Measurements from ENCODE around the gene MYO5B. TPM values are rescaled to one million over a fixed set of nuclear protein-coding genes. Genes with fewer than 3 reads are reported as not detected.

The MYO5B gene
- total and polyA plus RNA-seq, 10 of the 15 experiments (the other 5 are each of a cell fraction or from before 2014, with no cell fraction given): 2.5 to 4.5 (median 3.3) TPM

- BruUV-seq (replicated peaks): no TSS peak
- WGBS (ENCODE audit: insufficient coverage, insufficient replicate concordance, low lambda C conversion rate, missing lambda C conversion rate): 31% methylated on average over 9 of the region's 9 CpGs
- Histone ChIP-seq H3K36me3 (ENCODE audit: control insufficient read depth in 2 of 2, insufficient read depth in 2 of 2, low read length in 1 of 2) (no peaks in the 10 kb centered on the region), H3K4me3 (no peak overlapping the region), H3K27me3 (replicated peaks in 1 of 2; ENCODE audit: control insufficient read depth in 2 of 2, insufficient read depth in 2 of 2, low read length in 1 of 2) (no peaks in the 10 kb centered on the region), H3K9me3 (replicated peaks; ENCODE audit: control insufficient read depth, insufficient read depth, low read length) (no peaks in the 10 kb centered on the region), H3K9ac (ENCODE audit: control insufficient read depth, insufficient read depth, low read length) (no peak overlapping the region), H3K27ac (ENCODE audit: control insufficient read depth, insufficient read depth) (no peak overlapping the region), H4K20me1 (ENCODE audit: control insufficient read depth, insufficient read depth) (no peaks in the 10 kb centered on the region), H3K4me2 (ENCODE audit: control insufficient read depth, insufficient read depth) (no peak overlapping the region), H2AFZ (ENCODE audit: control insufficient read depth, low read depth, low read length) (no peak overlapping the region), H3K4me1 (ENCODE audit: control insufficient read depth, insufficient read depth, low read length) (no peaks in the 10 kb centered on the region), H3K79me2 (ENCODE audit: control insufficient read depth, insufficient read depth, low read length) (no peaks in the 10 kb centered on the region)
- no peak for ATAC-seq
- RAD21 ChIA-PET (ENCODE audit: unreplicated experiment): no interaction called here
- intact Hi-C loops (cut with micrococcal nuclease; ENCODE audit: unreplicated experiment) (no loop called here), in situ Hi-C loops (cut with MboI) (no loop called here)
- SMC1A ChIA-PET (ENCODE audit: uncharacterized antibody, unreplicated experiment): interaction anchor here (0.7 kb wide), 2 partner anchors 115 to 317 kb away, joined by 3 read pairs; no protein-coding TSS in a partner anchor
- no peak for FAIRE-seq
- no peak for DNase-seq (ENCODE audit: low read depth, low spot score)
- CTCF ChIA-PET: no interaction called here
- POLR2A ChIA-PET: interaction anchor here (1.2 kb wide), 1 partner anchor 104 kb away, joined by 4 read pairs; no protein-coding TSS in a partner anchor
- TF ChIP-seq NFYA (IDR thresholded peaks at IDR 0.05; ENCODE audit: borderline replicate concordance, low read depth, low read length): no peak
- TF ChIP-seq TARDBP (IDR thresholded peaks at IDR 0.05; ENCODE audit: borderline replicate concordance): no peak
- no peak for TF ChIP-seq POLR2A (IDR thresholded peaks at IDR 0.05; ENCODE audit: low read depth, low read length)
- no peak for TF ChIP-seq IRF4 (IDR thresholded peaks at IDR 0.05; ENCODE audit: low read depth, low read length)
- TF ChIP-seq IKZF1 (conservative IDR thresholded peaks at IDR 0.05): no peak
- TF ChIP-seq SUPT20H (IDR thresholded peaks at IDR 0.05; ENCODE audit: borderline replicate concordance, control insufficient read depth, low read depth, low read length): no peak
- no peak for TF ChIP-seq IKZF2 (IDR thresholded peaks at IDR 0.05)
- no peak for TF ChIP-seq SMAD1 (IDR thresholded peaks at IDR 0.05; ENCODE audit: low read depth, partially characterized antibody)
- TF ChIP-seq CREM (IDR thresholded peaks at IDR 0.05; ENCODE audit: low read depth): no peak
- TF ChIP-seq PAX5 (IDR thresholded peaks at IDR 0.05; ENCODE audit: borderline replicate concordance, low read depth, low read length): no peak
- no peak for TF ChIP-seq EP300 (IDR thresholded peaks at IDR 0.05; ENCODE audit: borderline replicate concordance in 1 of 2, control insufficient read depth in 1 of 2, low read depth in 2 of 2, low read length in 2 of 2)
- TF ChIP-seq ELK1 (IDR thresholded peaks at IDR 0.05; ENCODE audit: low read depth, low read length): no peak
- TF ChIP-seq CBX3 (IDR thresholded peaks at IDR 0.05; ENCODE audit: borderline replicate concordance, low read depth): no peak
- no peak for TF ChIP-seq RCOR1 (conservative IDR thresholded peaks at IDR 0.05; ENCODE audit: low read depth, low read length)
- no peak for TF ChIP-seq NR2F1 (conservative IDR thresholded peaks at IDR 0.05)
These were observed 105.2 kb downstream of the MYO5B start for GRCh38 chr18:50089702-50090101.
